ENCODE measurements around the gene TENM3.

DNA sequence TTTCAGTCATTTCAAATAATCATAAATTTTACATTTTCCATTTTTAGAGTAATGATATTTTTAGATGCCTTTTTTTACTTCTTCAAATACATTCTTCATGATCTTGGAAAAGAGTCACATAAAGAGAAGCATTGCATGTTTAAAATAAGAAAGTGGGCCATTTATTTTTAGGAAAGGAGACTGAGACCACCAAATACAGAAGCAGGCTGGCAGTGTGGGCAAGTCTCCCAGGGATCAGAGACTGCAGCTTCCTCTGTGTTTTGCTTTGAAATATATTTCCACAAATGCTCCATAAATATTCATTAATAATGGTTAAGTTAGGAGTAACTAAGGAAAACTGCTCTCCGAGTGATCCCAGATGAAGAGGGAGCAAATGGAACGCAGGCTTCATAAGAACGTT is 397.3 kb downstream of the TENM3 start:
- TF ChIP-seq, protein P1, sequence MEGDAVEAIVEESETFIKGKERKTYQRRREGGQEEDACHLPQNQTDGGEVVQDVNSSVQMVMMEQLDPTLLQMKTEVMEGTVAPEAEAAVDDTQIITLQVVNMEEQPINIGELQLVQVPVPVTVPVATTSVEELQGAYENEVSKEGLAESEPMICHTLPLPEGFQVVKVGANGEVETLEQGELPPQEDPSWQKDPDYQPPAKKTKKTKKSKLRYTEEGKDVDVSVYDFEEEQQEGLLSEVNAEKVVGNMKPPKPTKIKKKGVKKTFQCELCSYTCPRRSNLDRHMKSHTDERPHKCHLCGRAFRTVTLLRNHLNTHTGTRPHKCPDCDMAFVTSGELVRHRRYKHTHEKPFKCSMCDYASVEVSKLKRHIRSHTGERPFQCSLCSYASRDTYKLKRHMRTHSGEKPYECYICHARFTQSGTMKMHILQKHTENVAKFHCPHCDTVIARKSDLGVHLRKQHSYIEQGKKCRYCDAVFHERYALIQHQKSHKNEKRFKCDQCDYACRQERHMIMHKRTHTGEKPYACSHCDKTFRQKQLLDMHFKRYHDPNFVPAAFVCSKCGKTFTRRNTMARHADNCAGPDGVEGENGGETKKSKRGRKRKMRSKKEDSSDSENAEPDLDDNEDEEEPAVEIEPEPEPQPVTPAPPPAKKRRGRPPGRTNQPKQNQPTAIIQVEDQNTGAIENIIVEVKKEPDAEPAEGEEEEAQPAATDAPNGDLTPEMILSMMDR (tag by site-specific recombination; IDR thresholded peaks at IDR 0.05) = no peak
- TF ChIP-seq ZNF248 (tag by site-specific recombination; IDR thresholded peaks at IDR 0.05) = no peak
